Endothelial cell of umbilical vein (primary cell): ENCODE results near the gene PEDS1. TPM values are rescaled to one million over a fixed set of nuclear protein-coding genes. Genes with fewer than 3 reads are reported as not detected.

ENCODE experiments used
- BruUV-seq: library from RNA; stranded (reverse); fragments of 400-500 nt; replicated peaks from 2 replicates; lab custom pipeline; 2021; lab: Mats Ljungman, UMichigan
- CTCF ChIA-PET: fragments of 300-600, 350-600 bp; sonication (Branson Sonifier 250); formaldehyde crosslinking; loops from one replicate; lab custom pipeline; 2021; ENCODE audit warnings: antibody characterized with exemption, inconsistent platforms; lab: Charles Lee
- POLR2A ChIA-PET: fragments of 300-600, 350-600 bp; sonication (Branson Sonifier 250); formaldehyde crosslinking; loops from one replicate; lab custom pipeline; 2021; ENCODE audit warnings: antibody characterized with exemption, inconsistent platforms; lab: Charles Lee
- DNase-seq: peaks from one replicate; pipeline ENCODE4 v3.0.0-alpha.2; 2011; ENCODE audit warnings: low read depth, low spot score
- FAIRE-seq: peaks from 2 replicates; lab custom pipeline; 2011; peaks lifted over from hg19 to GRCh38; lab: Jason Lieb, UNC
- H2AFZ ChIP-seq: 2 replicates; pipeline ENCODE4 v1.6.0; 2012; ENCODE audit warnings: low read depth, low read length, control low read depth, inconsistent platforms
- H3K27ac ChIP-seq: 2 replicates; pipeline ENCODE4 v1.5.1; 2011; ENCODE audit warnings: low read depth, mild to moderate bottlenecking, control low read depth, low read length, moderate library complexity; ENCODE audit not compliant: insufficient read depth
- H3K27me3 ChIP-seq, 2 experiments: 2 replicates each; pipeline versions ENCODE4 v1.6.0 to v1.6.1; 2011; ENCODE audit warnings: low read length in 2 of 2, mixed read lengths in 1 of 2; ENCODE audit not compliant: control insufficient read depth in 2 of 2, insufficient read depth in 2 of 2
- H3K36me3 ChIP-seq, 2 experiments: 2 replicates in 1 of 2; 3 replicates in 1 of 2; pipeline ENCODE4 v1.5.1; 2011; ENCODE audit warnings: low read length in 2 of 2, mild to moderate bottlenecking in 1 of 2, moderate library complexity in 1 of 2; ENCODE audit not compliant: control insufficient read depth in 2 of 2, insufficient read depth in 2 of 2; ENCODE audit errors: extremely low read depth in 1 of 2
- H3K4me1 ChIP-seq: 3 replicates; pipeline ENCODE4 v1.5.1; 2011; ENCODE audit warnings: mild to moderate bottlenecking, low read length; ENCODE audit not compliant: control insufficient read depth, insufficient read depth; ENCODE audit errors: extremely low read depth
- H3K4me2 ChIP-seq: 2 replicates; pipeline ENCODE4 v1.6.1; 2011; ENCODE audit warnings: low read length, control low read depth, mixed read lengths; ENCODE audit not compliant: insufficient read depth
- H3K4me3 ChIP-seq, 3 experiments: fragments of 200-600 bp in 1 of 3; sonication (generic), shearing (Covaris generic) in 1 of 3; replicated peaks in 1 of 3; 2 replicates each; pipeline ENCODE4 v1.5.1; 2011 to 2016; ENCODE audit warnings: control low read depth in 3 of 3, low read length in 3 of 3, mild to moderate bottlenecking in 2 of 3, inconsistent platforms in 1 of 3, low read depth in 1 of 3, moderate library complexity in 1 of 3; ENCODE audit not compliant: insufficient read depth in 1 of 3
- H3K79me2 ChIP-seq: 2 replicates; pipeline ENCODE4 v1.6.0; 2012; ENCODE audit warnings: low read length, inconsistent platforms; ENCODE audit not compliant: control insufficient read depth, insufficient read depth
- H3K9ac ChIP-seq: replicated peaks from 2 replicates; pipeline ENCODE3; 2011; ENCODE audit warnings: low read length, control low read depth; ENCODE audit not compliant: insufficient read depth; ENCODE audit errors: extremely low read depth
- H3K9me1 ChIP-seq: replicated peaks from 3 replicates; pipeline ENCODE4 v1.6.0; 2011; ENCODE audit warnings: mild to moderate bottlenecking, low read length; ENCODE audit not compliant: control insufficient read depth, insufficient read depth; ENCODE audit errors: extremely low read depth
- H3K9me3 ChIP-seq: replicated peaks from 2 replicates; pipeline ENCODE4 v1.5.1; 2012; ENCODE audit warnings: low read length, inconsistent platforms; ENCODE audit not compliant: control insufficient read depth, insufficient read depth
- H4K20me1 ChIP-seq: replicated peaks from 2 replicates; pipeline ENCODE3; 2011; ENCODE audit warnings: mild to moderate bottlenecking, low read length; ENCODE audit not compliant: control insufficient read depth, insufficient read depth; ENCODE audit errors: extremely low read depth
- FOS ChIP-seq: IDR thresholded peaks from 2 replicates; pipeline ENCODE4 v1.6.1; 2011; ENCODE audit warnings: mild to moderate bottlenecking, low read length, moderate library complexity, borderline replicate concordance; ENCODE audit not compliant: insufficient read depth
- GATA2 ChIP-seq: IDR thresholded peaks from 2 replicates; pipeline ENCODE4 v1.7.0; 2011; ENCODE audit warnings: low read depth, mild to moderate bottlenecking, moderate library complexity, mixed read lengths, low read length; ENCODE audit not compliant: insufficient read length, insufficient read depth
- JUN ChIP-seq: IDR thresholded peaks from 2 replicates; pipeline ENCODE4 v1.6.1; 2011; ENCODE audit warnings: borderline replicate concordance, low read depth; ENCODE audit not compliant: insufficient read length, insufficient read depth
- MYC ChIP-seq: IDR thresholded peaks from one replicate; pipeline ENCODE4 v1.6.1; 2011; ENCODE audit warnings: mild to moderate bottlenecking, low read depth, low read length
- POLR2A ChIP-seq: IDR thresholded peaks from 2 replicates; pipeline ENCODE4 v1.6.1; 2012; ENCODE audit warnings: low read depth, mild to moderate bottlenecking, control low read depth, low read length
- POLR2AphosphoS5 ChIP-seq: IDR thresholded peaks from 2 replicates; pipeline ENCODE4 v1.6.1; 2012; ENCODE audit warnings: low read depth, mild to moderate bottlenecking, control low read depth, low read length, moderate library complexity; ENCODE audit not compliant: insufficient read depth
- dilution Hi-C: fragments of 300-500 bp; cut with MboI; formaldehyde crosslinking; loops from one replicate; pipeline ENCODE4 v1.15.0; 2019; ENCODE audit warnings: low sequenced_read_pairs; ENCODE audit not compliant: extremely low pct_ligation_motif_present
- intact Hi-C: fragments of 100-400 bp; cut with micrococcal nuclease; formaldehyde crosslinking; loops from one replicate; pipeline ENCODE4 v1.10.0; 2022
- polyA plus RNA-seq, 4 experiments: library from polyadenylated mRNA; depleted of rRNA in 3 of 4; stranded (reverse) in 3 of 4; unstranded in 1 of 4; fragments of >200 nt; gene quantifications; 2 replicates each; pipeline versions ENCODE4 v1.2.1 to v1.2.3, GENCODE V29; 2011 to 2012; ENCODE audit warnings: missing spikeins in 1 of 4
- total RNA-seq: library from RNA; stranded (reverse); gene quantifications from 2 replicates; pipeline ENCODE4 v1.2.3, GENCODE V29; 2021
- TF ChIP-seq, protein P1 (sequence below): IDR thresholded peaks from 2 replicates; pipeline ENCODE4 v1.6.1; 2011; ENCODE audit not compliant: insufficient read depth, insufficient read length

PEDS1 gene
- total and polyA plus RNA-seq, 2 donors (not counting 3 experiments of a cell fraction or from before 2014, with no cell fraction given) = 62.7 to 131 TPM

DNA sequence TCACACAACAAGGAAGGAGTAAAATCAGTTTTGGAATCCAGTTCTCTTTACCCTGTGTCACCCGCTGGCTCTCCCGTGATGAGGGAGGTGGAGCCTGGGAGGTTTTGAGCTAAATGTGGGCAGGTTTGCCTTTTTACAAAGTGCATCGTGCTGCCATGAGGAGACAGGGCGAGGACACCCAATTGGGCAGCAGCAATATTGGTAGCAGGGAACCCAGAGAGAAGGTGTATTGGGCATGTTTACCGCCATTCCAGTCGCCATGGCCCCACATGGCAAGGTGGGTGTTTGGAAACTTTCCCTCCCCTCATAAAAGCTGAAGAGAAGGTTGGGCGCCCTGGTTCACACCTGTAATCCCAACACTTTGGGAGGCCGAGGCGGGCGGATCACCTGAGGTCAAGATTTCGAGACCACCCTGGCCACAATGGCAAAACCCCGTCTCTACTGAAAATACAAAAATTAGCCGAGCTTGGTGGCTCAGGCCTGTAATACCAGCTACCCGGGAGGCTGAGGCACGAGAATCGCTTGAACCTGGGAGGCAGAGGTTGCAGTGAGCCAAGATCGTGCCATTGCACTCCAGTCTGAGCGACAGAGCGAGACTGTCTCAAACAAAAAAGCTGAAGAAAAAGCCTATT lies 37.0 kb downstream of the PEDS1 start:
- CTCF ChIA-PET = interaction anchor here (0.6 to 2.6 kb wide), 14 partner anchors 10 to 138 kb away, joined by 3 to 25 read pairs (median 6); no protein-coding TSS in a partner anchor
- dilution Hi-C loops = no loop called here
- H3K4me3 ChIP-seq = peak overlapping the region in 2 of 3 experiments; percentile 5 to 80

DNA sequence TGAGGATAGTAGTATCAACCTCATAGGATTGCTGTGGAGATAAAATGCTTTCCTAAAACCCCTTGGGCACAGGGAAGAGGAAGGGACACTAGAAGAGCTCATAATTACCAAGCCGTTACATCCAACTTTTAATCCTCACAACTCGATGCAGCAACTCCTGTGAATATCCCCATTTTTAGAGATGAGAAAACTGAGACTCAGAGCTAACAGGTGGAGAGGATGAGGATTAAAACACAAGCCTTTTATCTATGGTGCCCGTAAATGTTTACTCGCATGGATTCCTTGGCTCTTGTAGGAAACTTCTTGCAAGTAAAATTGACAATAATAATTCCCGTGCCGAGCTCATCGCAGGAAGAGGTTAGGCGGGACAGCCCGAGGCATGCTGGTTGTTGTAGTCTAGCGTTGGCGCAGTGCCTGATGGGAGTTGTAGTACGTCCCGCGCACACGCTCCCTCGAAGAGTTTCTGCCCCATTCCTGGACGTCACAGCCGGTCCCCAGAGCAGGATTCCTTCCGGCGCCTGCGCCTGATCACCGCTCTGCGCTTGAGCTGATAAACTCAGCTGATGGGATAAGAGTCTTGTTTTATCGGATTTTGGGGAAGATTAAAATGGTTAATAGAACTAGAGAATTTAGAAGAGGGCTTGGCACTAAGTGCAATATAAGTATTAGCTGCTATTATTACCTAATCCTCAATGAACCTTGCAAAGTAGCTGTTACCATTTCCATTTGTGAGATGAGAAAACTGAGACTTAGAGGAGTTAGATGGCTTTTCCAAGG lies 37.7 kb downstream of the PEDS1 start:
- peak overlapping the region; percentile 30 for H3K27ac ChIP-seq
- POLR2A ChIA-PET = interaction anchor here (0.5 to 1.5 kb wide), 4 partner anchors 26 to 342 kb away, joined by 4 to 8 read pairs (median 4); no protein-coding TSS in a partner anchor
- FAIRE-seq (peak; percentile 99), DNase-seq (peak; percentile 98)
- peaks cover 34% of the 10 kb centered on the region for H3K4me1 ChIP-seq
- no peaks in the 10 kb centered on the region for H3K9me1 ChIP-seq
- H3K9me3 ChIP-seq = no peaks in the 10 kb centered on the region
- H2AFZ ChIP-seq = peak overlapping the region; percentile 79
- H4K20me1 ChIP-seq = no peaks in the 10 kb centered on the region
- H3K27me3 ChIP-seq = no peaks in the 10 kb centered on the region
- dilution Hi-C loops = no loop called here
- H3K36me3 ChIP-seq = no peaks in the 10 kb centered on the region
- peak overlapping the region; percentile 51 to 80 (median 63) for H3K4me3 ChIP-seq
- H3K79me2 ChIP-seq = peaks cover 20% of the 10 kb centered on the region
- intact Hi-C loops = no loop called here
- H3K9ac ChIP-seq = peak overlapping the region; percentile 68
- TF ChIP-seq FOS (no peak), MYC (peak; percentile 80), GATA2 (no peak), POLR2A (peak; percentile 79), JUN (no peak), POLR2AphosphoS5 (peak; percentile 80)
- TF ChIP-seq, protein P1, sequence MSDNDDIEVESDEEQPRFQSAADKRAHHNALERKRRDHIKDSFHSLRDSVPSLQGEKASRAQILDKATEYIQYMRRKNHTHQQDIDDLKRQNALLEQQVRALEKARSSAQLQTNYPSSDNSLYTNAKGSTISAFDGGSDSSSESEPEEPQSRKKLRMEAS = peak; percentile 48
- H3K4me2 ChIP-seq = peak overlapping the region; percentile 95
- no TSS peak for BruUV-seq
- CTCF ChIA-PET = interaction anchor here (0.8 to 2.6 kb wide), 15 partner anchors 10 to 137 kb away, joined by 3 to 25 read pairs (median 5); no protein-coding TSS in a partner anchor

More for the DNA sequence above, 37.0 kb downstream of the PEDS1 start:
- peaks cover 27% of the 10 kb centered on the region for H3K4me1 ChIP-seq
- DNase-seq (no peak), FAIRE-seq (peak; percentile 12)
- peak overlapping the region; percentile 14 for H3K27ac ChIP-seq
- TF ChIP-seq POLR2AphosphoS5 (no peak), POLR2A (no peak)
- TF ChIP-seq, protein P1 = no peak
- H3K9me3 ChIP-seq = no peaks in the 10 kb centered on the region
- H3K4me2 ChIP-seq = peak overlapping the region; percentile 95
- no peaks in the 10 kb centered on the region for H3K36me3 ChIP-seq
- H3K9ac ChIP-seq = peak overlapping the region; percentile 12
- H4K20me1 ChIP-seq = no peaks in the 10 kb centered on the region
- no peaks in the 10 kb centered on the region for H3K27me3 ChIP-seq
- H3K9me1 ChIP-seq = no peaks in the 10 kb centered on the region
- POLR2A ChIA-PET = interaction anchor here (0.6 to 1.5 kb wide), 3 partner anchors 25 to 343 kb away, joined by 4 to 8 read pairs (median 4); no protein-coding TSS in a partner anchor
- TSS peak; percentile 57 for BruUV-seq
- H3K79me2 ChIP-seq = peaks cover 13% of the 10 kb centered on the region
- H2AFZ ChIP-seq = peak overlapping the region; percentile 38
- intact Hi-C loops = no loop called here
